CD4-positive, alpha-beta T cell treated with Interleukin-1 beta for 1 hour (primary cell): Measurements from ENCODE around the gene NFU1.

ENCODE experiments used
- DNase-seq, 2 donors: peaks; one replicate each; pipeline ENCODE4 v3.0.0-alpha.2; 2020 to 2022

NFU1 gene

DNA sequence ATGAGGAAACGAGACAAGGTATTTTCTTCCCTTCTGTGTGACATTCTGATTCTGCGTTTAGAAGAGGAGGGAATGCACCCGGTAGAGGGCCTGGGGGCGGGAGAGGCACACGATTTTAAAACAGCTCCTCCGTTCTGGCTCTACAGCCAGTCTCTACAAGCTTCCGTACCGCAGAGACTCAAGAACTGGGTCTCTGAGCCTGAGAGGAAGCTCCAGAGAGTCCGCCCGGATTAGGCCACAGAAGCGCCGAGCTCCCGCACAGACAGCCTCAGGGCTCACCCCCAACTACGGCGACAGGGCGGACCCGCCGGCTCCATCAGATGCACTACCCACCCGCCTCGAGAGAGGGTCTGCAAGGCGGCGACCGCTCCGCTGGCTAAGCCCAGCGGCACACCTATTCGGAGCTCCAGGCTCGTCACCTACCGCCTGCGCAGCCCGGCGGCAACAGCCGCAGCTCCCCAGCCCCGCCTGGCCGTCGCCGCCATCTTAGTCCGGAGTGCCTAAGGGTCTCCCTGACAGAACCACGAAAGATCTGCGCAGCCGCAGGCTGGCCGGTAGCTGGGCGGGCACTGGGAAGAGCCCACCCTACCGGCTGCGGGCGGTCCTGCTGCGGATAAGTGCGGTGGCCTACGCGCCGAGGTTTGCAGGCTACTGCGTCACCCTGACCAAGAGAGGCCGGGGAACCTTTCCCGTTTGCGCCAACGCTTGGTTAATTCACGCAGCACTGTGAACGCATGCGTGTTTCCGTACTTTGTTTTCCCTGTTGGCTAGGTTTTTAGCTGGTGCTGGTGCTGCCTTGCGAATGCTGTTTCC, at the start of gene NFU1:
Gene NFU1 (minus strand): TSS at position 498 of the 813 bp plus-strand sequence. CDS start 13 bp downstream, at position 485.
- DNase-seq: peak; percentile 91 to 95

DNA sequence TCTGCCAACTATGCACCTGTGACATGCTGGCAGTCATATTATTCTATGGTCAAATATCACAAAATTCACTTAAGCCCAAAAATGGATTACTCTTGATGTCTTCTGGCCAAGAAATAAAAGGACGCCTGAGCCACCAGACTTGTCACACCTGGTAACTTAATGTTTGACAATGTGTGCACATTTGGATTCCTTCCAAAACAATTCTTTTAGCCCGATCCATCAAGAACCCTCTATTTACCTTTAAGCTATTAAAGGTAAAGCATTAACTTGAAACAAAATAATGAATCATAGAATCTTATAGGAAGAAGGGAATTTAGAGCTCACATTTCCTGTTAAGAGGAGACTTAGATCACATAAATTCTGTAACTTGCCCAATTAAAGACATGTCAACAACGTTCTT, 46.5 kb upstream of the NFU1 start:
- no peak for DNase-seq

DNA sequence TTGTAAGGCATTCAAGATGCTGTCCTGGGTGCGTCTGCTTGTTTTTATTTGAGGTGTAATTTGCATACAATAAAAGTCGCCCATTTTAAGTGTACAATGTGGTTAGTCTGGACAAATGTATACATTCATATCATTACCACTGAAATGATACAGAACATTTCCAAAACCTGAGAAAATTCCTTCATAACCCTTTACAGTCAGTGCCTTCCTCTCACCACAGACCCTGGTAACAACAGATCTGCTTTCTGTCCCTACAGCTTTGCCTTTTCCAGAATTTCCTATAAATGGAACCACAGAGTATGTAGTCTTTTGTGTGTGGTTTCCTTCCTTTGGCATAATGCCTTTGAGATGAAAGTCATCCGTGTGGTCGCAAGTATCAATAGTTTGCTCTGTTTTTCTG, 45.8 kb upstream of the NFU1 start:
- no peak for DNase-seq

DNA sequence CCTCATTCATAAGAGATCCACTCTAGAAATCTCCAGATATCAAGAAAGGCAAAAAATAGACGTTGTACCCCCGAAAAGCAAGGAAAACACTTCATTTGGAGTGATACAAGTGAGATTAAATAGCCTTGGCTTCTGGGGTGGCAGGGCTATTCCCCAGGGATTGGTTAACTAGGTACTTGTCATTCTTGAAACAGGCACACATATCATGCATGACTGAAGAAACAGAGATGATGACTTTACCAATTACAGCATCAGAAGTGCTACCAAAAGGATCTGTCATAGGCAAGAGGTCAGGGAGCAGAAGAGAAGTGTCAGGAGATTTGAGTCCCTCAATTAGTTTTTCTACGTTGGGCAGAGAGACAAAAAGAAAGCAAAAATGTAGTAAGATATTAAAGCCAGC, 45.2 kb upstream of the NFU1 start:
- no peak for DNase-seq

DNA sequence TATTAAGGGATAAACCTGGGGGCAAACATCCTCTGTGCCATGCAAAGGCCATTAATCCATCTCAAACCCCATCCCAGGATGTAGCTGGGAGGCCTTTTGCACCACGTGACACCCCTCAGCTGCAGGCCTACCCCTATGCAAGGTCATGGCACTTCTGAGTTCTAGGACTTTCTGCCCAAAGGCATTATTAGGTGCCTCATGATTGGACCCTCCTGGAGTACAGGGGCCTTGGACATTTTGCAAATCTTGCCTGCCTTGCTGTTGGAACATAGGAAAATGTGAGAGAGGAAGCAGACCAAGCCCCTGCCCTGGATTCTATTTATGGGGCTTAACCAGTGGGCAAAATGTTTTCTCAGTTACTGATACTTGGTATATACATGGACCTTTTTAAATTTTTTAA, 44.2 kb upstream of the NFU1 start:
- no peak for DNase-seq

DNA sequence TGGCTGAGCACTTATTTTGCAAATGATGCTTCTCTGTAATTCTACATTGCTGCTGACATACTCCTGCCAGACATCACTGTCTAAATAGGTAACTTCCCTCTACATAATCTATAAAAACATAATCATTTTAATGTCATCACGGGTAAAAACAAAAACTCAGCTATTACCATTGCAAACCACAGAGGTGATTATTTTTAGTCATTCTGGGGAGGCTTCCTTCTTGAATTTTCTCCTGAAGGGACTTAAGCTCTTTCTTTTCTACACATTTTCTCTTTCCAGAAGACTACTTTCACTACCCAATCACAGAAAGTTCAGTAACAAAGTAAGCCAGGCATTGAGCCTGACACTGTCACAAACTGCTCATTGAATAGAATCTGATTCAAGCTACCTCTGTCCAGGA, 40.4 kb upstream of the NFU1 start:
- DNase-seq: no peak

DNA sequence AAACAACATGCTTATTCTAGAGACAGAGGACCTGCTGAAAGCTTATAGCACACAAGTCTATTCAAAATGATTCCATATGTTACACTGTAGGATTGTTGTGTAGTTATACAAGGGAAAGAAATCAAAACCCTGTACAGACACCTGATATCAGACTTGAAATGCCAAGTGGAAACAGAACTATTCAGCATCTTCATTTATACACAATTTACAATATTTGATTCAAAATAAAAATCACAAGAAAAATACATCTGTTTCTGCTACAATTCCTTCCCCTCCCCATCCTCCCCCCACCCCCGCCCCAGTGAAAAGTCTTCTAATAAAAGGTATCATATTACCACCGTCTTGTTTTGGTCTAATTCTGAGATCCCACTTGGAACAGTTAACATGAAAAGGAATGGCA, 37.5 kb upstream of the NFU1 start:
- DNase-seq: no peak

DNA sequence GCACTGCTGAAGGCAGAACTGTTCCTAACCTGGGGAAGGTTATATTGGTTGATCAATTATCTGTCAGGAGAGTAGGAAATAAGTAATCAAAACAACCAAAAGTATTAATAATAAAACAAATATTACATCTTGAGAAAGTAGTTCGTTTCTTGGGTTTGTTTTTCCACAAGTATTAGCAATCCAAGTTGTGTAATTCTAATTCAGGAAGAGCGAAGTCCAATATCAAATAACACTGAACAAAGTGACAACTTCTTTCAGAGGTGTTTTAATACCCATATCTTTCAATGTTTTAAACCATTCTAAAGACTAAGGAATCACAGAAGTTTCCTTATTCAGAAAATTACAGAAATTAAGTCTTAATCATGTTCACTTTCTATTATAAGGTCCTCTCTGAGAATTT, 34.6 kb upstream of the NFU1 start:
- DNase-seq: no peak

DNA sequence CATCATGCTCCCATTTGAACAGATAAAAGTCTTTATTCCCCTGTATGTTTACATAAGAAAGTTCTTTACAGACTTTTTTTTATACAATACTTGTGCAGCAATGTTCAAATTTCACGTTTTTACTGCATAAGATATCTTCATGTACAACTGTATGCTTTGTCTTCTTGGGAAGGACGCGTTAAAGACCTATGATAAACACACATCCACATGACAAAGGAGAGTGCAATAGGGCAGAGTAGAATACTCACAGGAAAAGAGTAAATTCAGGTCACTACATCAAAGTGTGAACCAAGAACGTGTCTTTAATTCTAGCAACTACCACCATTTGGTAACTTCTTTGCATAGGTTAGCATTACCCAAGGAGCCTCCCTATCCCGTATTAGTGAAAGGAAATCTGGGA, 33.7 kb upstream of the NFU1 start:
- DNase-seq: no peak

DNA sequence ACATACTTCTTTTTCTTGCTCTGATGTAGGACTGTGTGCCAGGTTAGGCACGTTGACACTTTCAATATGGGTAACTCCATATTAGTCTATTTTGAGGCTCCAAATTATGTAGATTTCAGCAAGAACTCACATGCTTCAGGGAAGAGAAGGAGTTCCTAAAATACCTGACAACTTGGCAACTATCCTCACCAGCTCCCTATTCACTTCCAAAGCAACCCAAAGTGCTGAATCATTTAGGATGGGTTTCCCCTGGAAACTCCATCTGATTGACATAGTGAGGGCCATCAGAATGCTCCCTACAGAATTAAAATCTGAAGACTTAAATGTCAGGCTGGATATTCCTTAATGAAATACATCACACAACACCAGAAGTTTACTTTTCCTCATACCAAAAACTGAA, 32.5 kb upstream of the NFU1 start:
- no peak for DNase-seq

DNA sequence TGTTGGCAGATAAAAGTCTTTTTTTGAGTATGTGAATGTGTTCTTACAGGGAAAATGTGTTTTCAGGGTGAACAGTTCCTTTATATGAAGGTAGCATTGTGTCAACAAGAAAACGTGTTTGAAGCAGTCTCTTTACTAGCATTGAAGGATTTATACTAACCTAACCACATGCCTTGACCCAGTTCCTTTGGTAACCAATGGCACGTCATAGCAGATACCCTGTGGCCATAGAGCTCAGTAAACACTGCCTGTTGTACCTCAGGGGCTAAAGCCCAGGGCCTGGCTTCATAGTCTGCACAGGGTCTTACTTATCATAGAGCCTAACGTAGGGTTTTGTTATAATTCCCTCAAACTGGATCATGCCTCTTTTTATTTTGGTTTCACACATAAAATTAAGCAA, 32.1 kb upstream of the NFU1 start:
- no peak for DNase-seq

DNA sequence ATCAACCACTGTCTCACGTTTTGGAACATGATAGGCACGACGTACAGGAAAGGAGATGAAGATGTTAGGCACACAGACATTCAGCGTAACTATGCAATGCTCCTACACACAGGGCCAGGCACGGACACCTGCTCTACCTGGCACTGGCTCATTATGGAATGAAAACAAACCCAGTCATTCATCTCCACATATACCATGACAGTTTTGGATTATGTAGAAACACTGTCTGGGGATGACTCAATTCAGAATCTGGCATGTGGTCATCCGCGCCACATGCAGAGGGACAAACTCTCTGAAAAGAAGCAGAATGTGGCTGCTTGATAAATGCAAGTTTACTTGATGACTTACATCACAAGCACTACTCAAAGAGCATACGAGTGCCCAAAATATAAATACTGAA, 29.5 kb upstream of the NFU1 start:
- DNase-seq: no peak

DNA sequence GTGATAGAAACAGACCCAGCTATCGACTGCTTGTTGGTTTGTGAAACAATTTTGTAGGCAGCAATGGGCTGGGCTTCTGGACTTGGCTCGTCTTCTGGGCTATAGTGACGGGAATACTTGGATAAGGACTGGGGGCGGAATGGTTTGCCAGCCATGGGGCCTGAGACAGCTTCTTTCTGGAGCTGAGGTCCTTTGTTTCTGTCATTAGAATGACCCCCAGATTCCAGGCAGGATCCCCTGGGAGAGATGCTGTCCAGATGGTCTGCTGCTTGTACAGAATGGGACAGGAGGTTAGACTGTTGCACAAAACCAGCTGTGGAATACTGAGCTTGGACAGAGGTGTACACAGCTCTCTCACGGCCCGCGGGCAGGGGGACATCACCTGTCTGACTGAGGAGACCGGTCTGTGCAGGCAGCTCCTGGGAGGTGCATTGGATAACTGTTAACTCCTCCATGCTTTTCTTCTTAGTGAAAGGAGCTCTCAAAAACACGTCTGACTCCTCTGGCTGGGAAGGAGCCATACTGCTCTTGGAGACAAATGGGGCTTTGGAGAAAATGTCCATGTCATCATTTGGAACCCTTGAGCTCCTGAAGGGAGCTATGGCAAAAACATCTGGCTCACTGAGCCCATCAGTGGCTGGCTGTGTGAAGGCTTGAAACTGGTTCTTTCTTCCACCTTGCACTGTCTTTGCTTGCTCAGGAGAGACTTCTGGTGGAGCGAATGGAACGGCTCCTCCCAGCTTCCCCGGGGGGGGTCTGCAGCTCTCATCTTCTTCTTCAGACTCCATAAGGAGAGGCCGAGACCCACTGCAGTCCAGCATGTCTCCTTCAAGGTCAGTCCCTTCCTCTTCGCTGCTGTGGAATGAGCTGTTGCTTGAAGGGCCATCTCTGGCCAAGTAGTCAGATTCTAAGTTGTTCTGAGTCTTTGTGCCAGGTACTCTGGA, 28.6 kb upstream of the NFU1 start:
- DNase-seq: no peak

DNA sequence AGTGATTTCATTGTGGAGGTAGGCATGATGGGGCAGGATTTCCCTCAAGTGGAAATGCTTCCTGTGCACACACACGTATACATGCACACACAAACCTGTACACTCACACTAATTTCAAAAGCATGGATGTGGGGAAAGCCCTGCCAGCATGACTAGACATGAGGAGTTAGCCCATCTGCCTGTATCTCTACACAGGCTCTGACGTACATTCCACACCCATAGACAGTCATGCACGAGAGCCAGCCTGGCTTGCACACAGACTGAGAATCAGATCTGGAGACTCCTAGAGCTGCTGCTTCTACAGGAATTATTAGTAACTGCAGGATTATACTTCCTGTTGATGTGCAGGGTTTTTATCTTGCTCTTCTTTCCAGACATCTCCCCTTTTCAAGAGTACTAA, 27.3 kb upstream of the NFU1 start:
- DNase-seq: no peak

DNA sequence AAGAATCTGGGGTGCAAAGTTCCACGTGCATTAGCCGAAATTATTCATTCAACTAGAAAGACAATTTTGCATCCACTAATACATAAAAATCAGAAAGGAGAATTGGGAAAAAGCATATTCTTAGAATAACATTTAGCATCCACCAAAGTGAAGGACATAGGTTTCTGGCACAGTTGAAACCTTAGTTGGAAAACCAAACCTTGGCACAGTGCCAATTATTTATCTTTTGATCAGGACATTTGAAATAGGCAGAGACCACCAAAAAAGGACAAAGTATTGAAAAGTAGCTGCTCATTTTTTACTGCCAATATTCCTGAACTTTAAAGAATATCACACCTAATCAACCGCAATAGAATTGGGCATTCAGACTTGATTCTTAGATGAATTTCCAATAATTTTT, 25.5 kb upstream of the NFU1 start:
- DNase-seq: no peak

DNA sequence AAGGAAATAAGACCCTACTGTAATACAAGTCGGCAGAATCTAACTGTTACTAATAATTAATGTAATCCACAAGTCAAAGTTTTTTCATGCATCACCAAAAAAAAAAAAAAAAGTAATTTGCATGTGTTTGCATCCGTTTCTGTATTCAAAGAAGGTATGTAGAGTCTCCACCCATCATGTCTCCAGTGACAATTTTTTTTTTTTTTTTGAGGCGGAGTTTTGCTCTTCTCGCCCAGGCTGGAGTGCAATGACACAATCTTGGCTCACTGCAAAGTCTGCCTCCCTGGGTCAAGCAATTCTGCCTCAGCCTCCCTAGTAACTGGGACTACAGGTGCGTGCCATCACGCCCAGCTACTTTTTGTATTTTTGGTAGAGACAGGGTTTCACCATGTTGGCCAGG, 24.2 kb upstream of the NFU1 start:
- no peak for DNase-seq

DNA sequence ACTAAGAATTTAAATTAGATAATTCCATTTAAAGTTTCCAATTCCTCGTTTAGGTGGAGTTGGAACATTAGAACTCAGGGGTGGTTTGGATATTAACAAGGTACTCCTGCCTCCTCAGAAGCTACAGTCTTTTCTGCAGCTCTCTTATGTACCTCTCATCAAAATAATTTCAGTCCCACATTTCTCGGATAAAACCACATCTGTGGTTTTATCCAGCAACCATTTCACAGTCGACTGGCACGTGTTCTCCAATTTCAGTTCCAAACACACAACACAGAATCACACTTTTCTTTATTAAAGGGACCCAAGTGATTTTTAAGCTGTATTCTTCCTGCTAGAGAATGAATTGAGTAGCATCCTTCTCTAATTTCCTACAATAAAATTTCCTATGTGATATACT, 22.7 kb upstream of the NFU1 start:
- no peak for DNase-seq

DNA sequence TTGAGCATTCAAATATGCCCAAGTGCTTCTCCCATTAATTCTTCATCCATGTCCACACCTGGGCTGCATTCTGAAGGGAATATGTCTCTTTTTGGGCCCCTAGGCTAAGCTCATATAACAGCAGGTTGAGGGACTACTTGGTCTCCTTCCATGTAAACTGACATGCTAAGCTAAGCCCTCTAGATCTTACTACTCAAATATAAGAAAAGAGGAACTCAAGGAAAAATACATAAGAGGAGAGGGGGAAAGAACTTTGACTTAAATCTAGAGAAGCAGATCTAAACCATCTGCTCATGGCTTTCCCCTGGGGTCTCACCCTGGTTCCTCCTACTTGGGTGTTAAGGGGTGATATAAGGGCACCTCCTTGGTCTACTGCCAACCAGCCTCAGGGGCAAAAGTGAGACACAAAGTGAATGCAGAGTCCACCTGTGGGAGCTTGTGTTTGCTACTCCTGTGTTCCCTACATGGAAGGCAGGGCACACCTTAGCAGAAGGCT, 19.8 kb upstream of the NFU1 start:
- no peak for DNase-seq

DNA sequence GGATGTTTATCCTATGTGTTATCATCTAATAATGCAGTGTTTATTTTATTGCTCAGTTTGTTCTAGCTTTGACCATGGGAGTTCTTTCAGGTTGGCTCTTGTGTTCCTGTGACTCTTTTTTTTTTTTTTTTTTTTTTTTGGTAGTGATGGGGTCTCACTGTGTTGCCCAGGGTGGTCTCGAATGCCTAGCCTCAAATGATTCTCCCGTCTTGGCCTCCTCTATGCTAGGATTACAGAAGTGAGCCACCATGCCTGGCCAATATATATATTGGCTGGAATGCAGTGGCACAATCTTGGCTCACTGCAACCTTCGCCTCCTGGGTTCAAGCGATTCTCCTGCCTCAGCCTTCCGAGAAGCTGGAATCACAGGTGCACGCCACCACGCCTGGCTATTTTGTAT, 18.9 kb upstream of the NFU1 start:
- no peak for DNase-seq

DNA sequence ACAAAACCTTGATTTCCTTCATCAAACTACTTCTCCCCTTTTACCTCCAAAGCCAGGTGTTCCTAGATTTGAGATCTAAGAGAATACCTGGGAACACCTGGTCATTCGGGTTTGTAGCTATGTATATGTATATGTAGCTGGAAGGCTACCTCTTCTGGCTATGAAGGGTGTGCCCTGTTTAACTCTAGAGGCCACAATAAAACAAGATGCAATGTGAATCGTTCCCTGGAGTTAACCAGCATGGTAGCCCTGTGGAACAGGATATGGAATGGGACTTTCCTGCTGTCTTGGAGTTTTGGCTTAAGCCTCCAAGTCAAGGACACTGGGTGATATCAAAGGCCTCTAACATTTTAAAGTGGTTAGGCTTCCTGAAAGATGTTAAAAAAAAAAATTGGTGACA, 17.7 kb upstream of the NFU1 start:
- no peak for DNase-seq

DNA sequence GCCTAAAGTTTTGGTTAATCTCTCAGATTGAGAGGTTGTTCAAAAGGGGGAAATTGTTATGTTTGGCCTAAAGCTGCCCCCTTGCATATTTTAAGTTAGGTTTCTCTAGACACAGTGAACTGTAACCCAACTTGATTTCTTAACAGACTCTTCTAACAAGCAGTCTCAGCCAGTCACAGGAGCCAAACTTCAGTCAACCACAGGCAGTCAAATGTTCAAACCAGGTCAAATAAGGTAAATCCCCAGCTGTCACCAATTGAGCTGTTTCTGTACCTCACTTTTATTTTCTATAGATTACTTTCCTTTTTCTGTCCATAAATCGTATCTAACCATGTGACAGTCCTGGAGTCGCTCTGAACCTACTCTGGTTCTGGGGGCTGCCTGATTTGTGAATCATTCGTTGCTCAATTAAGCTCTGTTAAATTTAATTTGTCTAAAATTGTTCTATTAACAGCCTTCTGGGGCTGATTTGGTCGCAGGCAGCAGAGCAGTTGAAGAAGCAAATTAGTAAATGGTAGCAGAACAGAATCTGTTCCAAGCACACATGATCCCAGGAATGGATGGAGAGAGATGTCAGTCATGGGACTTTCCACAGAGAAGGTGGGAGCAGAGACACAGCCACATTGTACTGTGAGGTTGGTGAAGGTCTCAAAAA, 16.4 kb upstream of the NFU1 start:
- no peak for DNase-seq

DNA sequence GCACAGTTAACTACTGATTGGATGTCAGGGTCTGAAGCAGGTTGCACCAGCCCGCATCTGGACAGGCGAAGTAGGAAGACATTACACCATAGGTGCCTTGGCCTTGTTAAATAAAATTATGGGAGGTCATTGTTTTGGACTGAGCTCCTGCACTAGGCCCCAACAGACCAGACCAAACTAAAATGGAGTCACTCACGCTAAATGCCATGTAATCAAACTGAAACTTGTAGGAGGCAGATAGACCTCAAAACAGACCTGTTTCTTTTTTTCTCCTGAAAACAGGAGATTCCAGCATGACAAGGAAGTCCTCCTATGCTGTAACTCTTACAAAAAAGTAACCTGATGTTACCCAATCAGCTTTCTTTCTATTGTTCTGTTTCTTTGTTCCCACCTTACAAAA, 15.5 kb upstream of the NFU1 start:
- no peak for DNase-seq

DNA sequence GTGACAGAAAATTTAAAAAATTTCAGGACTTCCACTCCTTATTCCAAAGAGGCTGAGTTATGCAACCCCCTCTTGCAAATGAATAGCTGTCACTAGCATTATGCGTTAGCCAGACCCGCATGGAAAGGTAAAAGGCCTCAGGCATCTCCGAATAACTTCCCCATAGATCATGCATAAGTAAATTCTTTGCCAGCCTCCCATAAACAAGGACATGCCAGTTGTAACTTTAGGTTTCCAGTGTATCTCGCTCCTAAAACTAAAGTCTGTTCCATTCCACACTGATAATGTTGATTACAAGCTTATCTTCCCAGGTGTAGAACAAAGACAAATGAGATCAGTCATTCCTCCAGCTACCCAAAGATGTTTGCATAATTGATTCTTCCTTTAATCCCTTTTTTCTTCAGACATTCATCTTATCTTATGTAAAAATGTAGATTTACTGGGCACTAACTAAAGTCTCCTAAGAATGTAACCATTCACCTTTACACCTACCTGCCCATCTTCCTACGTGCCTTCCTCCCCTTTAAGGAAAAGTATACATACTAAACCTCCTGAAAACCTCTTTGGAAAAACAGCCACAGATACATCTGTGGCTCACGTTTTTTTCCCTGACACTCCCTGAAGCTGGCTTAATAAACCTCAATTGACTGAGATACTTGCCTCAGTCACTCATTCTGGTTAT, 13.6 kb upstream of the NFU1 start:
- DNase-seq: no peak
